ENCODE data around the gene BMP7.
"Not testable (repeated sequence)": the region's sequence is repeated elsewhere in the genome, so short reads cannot be mapped to it uniquely, and the experiment has no call there.

The BMP7 gene

DNA sequence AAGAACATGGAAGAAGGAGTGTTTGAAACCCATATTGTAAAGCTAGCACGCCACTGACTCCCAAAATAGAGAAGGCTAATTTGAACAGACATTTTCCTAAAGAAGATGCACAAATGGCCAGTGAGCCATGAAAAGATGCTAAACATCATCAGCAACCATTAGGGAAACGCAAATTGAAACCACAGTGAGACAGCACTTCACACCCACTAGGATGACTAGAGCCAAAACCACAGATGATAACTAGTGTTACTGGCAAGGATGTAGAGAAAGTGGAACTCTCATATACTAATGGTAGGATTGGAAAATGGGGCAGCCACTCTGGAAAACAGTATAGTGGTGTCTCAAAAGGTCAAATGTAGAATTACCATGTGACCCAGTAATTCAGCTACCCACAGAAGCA, 58.2 kb downstream of the BMP7 start:
- DNase-seq = no peak

DNA sequence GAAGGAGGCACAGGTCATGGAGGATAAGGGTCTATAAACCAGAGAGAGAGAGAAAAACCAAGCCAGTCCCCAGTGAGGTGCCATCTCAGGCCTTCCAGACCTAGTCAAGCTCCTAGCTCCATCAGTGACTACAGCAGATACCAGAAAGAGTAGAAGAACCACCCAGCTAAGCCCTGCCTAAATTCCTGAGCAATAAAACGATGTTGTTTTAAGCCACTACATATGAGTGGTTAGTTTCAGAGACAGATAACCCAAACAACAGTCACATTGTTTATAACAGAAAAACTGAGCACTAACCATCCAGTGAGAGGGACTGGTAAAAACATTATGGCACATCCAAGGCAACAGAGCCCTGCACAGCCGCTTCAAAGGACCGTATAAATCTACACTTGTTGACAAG, 59.2 kb downstream of the BMP7 start:
- DNase-seq = no peak

DNA sequence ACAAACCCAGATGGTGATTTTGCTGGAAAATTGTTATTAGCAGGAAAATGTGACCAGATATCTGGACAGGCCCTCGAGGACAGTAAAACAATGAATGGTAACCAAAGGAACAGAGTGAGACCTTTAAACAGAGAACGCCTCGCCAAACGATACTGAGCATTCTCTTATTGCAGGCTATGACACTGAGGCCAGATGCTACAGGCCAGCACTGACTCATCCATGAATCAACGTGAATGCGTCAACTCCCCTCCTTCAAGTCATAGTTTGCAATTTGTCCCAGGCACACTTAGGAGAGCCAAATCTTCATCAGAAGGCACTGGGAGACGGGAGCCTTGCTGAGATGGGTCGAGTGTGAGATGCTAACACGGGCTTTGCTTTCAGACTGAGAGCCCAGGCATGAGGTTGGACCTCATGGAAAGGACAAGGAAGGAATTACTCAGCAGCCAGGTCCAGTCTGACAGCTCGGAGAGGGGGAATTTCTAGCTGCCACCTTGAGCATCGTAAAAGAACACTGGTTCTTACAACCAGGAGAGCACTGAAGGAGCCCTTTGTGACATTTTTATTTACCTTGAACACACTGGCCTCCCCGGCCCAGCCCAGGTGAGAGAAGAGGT, 60.7 kb downstream of the BMP7 start:
- no peak for DNase-seq

DNA sequence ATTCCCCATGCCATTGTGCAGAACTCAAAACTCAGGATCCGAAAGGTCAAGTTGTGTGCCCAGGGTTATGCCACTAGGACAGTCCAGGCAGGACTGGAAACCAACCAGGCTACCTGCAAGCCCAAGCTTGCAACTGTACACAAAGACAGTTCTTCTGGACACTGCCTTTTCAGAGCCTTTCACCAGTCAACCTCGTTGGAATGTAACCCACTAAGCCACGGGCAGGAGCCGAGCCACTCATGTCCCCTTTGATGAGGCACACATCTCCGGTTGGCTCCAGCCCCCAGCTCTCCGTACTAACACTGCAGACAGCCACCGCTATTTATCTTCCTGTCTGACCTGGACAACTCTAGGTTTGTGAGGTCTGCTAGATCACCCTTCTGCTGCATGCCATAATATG, 62.5 kb downstream of the BMP7 start:
- no peak for DNase-seq

DNA sequence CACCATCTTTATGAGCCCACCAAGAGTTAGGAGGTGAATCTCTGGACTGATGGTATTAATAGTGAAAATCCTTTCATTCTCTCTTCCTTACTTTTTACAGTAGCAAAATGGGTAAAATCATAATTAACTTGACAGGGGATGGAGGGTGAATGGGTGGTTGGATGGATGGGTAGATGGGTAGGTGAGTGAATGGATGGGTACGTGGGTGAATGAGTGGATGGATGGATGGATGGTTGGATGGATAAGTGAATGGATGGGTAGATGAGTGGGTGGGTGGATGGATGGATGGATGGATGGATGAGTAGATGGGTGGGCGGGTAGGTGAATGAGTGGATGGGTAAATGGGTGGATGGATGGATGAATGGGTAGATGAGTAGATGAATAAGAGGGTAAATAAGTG, 63.2 kb downstream of the BMP7 start:
- DNase-seq = no peak

DNA sequence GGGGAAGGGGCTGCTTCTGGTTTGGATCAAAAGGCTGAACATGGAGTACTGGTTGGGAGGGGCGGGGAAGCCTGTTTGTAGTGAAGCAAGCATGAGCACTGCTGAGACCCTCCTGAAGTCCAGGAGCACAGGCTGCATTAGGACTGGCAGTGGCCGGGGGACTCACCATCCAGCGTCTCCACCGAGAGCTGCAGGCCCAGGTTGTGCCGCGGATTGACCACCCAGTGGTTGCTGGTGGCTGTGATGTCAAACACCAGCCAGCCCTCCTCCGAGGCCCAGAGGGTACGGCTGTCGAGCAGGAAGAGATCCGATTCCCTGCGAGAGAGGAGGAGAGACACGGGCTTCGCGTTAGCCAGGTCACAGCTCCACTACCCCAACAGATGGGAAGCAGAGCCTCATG, 64.1 kb downstream of the BMP7 start:
- DNase-seq = no peak

DNA sequence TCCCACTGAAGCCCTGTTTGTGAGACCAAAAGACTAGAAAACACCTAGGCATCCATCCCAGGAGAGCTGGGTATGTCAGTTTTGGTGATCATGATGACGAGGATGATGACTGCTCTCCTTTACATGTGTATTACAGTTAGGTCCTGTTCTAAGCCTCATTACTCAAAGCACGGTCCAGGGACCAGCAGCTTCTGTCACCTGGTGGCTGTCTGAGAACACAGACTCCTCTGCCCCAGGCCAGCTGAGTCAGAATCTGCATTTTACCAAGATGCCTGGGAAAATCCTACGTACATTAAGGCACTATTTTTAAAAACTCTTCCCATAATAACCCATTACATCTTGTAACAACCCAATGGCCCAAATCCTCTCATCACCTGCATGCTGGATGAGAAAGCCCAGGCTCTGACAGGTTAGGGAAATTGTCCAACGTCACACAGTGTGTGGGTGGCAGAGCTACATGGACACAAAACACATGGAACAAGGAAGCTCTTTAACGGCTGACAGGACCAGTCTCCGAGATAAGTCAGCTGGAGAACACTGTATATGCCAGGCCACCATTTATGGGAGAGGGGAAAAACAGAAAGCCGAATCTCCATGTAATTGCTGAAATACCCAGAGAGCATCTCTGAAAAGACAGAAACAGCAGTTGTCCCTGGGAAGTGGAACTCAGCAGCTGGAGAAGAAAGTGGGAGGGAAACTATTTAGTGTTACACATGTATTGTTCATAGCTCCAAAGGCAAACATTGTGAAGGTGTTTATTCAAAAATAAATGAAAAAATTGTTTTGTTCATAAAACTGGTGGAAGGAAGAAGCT, 65.4 kb downstream of the BMP7 start:
- no peak for DNase-seq

DNA sequence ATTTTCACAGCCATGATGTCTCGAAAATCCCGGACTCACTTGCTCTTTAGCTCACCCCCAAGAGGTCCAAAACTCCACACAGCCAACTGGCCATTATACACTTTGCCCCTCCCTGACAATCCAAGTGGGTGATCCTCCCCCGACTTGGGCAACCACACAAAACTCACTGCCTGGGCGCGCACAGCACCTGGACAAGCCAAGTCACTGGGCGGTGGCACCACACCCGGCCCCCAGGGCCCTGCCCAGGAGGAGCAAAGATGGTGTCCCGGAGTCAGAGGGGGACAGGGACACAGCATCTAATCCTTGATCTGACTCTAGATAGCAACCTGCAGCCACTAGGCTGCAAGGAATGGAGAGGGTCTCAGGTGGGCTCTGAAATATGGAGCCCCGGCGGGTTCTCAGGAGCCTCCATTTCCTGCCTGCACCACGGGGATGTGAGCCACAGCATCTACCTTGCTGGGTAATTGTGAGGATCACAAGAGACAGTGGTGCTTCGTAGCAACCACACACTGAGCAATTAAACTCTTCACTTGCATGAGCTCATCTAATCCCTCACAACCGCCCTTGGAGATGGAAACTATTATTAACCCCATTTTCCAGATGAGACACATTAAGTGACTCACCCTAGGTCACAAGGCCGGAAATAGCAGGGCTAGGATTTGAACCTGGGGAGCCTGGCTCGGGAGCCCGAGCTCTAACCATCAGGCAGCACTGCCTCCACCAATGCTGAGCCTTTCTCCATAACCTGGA, 66.6 kb downstream of the BMP7 start:
- no peak for DNase-seq

DNA sequence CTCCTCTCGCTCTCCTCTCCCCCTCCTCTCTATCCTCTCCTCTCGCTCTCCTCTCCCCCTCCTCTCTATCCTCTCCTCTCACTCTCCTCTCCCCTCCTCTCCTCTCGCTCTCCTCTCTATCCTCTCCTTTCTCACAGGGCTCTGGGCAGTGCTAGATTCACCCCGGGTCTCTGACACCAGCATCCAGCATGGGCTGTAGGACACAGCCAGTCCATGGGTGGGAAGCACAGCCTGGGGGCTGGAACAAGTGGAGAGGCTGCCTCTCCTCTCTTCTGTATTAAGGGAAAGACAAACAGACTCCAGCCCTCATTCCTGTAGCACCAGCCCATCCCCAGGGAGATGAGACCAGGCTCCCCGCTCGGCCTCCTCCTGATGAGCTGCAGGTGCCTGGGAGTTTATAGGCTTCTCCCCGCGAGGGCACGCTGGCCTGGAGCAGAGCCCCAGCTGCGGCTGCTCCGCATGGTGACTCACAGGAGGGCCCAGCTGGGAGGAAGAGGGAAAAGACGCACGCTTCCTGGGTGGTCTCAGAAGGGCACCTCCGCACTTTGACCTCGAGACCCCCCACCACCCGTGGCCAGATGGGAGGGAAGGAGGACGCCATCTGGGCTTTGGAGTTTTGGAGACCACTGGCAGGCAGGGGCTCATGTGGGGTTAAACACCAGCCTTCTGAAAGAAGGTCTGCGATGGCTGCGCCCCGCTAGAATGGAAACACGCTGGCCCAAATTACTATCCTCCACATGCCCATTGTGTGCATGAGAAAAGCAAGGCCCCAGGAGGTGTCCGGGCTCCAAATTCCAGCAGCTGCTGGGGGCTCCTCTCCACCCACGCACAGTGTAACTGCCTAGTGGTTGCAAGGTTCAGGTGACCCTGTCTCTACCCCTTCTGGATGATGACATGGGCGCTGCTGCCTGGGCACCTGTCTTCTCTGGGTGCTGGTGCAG, 68.0 kb downstream of the BMP7 start:
- DNase-seq = no peak

DNA sequence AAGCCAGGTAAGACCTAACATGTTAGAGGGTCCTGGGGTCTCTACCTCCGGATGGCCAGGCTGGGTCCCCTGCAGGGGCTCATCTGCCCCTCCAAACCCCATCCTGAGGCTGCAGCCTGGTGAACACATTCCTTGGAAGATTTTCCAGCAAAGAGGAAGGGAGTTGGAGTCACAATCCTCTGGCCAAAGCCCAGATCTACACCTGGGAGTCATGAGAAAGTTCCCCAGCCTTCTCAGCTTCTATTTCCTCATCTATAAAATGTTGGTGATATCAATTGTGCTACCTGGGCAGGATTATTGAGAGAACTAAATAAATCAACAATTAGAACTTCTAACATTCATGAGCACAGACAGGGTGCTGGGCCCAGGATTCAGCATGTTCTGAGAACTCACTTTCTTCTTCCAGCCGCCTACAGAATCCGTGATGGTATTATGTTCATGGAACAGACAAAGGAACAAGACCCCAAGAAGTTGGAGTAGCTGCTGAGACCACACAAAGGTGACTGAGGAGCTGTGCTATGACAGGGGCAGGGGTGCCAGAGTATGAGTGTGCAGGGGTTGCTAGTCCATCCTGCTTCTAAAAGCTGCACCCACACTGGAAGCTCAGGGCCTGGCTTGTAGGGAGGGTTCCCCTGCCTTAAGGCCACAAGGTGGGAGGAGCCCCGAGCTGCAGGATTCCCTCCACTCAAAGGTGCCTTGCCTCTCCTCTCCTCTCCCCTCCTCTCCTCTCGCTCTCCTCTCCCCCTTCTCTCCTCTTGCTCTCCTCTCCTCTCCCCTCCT, 68.9 kb downstream of the BMP7 start:
- DNase-seq = no peak

DNA sequence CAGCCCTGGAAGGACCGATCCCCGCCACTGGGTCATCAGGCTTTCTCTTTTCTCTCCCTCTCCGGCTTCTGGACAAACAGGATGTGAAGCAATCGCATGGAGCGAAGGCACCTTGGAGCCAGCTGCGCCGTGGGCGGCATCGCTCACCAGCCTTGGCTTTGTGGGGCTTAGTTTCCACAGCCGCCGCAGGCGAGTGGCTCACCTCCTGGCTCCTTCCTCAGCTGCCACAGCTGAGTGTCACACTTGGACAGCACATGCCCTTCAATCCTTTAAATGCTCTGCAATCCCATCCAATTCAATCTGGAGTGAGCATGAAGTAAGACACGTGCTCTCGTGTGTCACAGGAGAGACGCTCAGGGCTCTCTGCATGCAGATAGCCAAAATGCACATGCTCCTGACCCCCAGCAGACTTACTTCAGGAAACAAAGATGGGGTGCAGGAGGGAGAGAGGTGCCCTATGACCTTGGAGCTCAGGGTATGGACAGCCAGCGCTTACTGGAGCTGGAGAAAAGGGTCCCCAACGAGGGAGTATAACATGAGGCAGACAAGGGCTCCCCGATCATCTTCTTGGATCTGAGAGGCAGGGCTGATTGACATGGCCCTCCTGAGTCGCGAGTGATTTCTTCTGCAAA, 70.9 kb downstream of the BMP7 start:
- DNase-seq = no peak

DNA sequence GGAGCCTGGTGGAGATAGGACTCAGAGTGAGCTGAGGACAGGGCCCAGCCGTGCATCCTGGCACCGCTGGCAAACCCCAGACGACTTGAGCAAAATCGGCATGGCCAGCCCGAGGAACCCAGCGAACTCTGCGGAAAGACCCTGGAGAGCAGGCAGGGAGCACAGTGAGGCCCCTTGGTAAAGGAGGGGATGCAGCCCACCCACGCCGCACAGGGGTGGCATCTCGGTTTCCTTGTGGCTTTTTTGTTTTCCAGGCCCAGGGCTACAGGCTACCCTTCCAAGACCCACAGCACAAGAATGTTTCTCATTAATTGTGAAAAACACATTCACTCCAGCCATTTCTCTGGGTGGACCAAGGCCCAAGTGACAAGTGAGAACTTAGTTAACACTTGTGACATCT, 71.4 kb downstream of the BMP7 start:
- no peak for DNase-seq

DNA sequence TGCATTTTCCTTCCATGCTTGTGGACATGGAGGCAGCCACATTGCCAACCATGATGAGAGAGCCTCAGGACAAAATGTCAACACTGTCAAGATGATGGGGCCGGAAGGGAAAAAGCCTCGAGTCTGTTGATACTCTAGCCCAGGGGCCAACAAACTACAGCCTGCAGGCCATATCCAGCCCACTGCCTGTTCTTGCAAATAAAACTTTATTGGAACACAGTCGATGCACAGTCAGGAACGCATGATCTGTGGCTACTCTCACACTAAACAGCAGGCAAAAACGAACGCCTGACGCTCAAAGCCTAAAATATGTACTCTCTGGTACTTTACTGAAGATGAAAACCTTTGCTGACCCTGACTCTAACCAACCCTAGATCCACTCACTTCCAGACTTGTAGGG, 72.3 kb downstream of the BMP7 start:
- DNase-seq = no peak

DNA sequence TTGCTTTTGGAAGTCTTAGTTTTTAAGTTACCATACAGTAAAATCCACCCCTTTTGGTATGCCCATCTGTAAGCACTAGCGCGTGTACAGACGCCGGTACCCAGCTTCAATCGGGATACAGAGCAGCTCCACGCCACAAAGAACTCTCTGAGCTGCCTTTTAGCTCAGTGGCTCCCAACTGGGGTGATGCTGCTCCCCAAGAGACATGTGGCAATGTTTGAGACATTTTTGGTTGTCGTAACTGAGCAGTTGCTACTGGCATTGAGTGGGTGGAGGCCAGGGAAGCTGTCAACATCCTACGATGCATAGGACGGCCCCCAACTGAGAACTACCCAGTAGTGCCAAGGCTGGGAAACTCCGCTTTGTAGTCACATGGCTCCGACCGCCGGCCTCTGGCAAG, 73.3 kb downstream of the BMP7 start:
- DNase-seq = no peak

DNA sequence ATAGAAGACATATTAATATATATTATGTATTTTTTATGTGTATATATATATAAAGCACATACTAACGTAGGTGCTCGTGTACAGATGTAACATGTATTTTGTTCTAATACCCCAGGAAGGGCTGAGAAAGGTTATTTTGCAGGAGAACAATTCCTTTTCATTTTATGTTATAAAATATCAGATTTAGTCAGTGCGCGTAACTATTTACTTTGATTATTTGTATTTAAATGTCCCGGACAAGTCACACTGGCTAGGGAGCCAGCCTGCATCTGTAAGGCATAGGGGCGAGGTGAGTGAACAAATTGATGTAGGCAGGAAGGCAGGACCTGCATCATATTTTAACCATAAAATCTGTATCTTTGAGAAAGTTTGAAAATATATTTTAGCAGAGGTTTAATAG, 74.1 kb downstream of the BMP7 start:
- no peak for DNase-seq

DNA sequence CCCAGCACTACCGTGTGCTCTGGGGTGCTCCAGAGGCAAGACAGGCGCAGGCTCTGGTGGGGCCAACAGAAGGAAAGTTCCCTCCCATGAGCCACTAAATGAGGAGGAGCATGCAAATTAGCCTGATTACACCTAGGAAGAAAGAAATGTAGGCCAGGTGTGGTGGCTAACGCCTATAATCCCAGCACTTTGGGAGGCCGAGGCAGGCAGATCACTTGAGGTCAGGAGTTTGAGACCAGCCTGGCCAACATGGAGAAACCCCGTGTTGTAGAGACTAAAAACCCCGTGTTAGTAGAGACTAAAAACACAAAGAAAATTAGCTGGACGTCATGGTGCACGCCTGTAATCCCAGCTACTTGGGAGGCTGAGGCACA, 75.2 kb downstream of the BMP7 start:
- DNase-seq = not testable (repeated sequence)

DNA sequence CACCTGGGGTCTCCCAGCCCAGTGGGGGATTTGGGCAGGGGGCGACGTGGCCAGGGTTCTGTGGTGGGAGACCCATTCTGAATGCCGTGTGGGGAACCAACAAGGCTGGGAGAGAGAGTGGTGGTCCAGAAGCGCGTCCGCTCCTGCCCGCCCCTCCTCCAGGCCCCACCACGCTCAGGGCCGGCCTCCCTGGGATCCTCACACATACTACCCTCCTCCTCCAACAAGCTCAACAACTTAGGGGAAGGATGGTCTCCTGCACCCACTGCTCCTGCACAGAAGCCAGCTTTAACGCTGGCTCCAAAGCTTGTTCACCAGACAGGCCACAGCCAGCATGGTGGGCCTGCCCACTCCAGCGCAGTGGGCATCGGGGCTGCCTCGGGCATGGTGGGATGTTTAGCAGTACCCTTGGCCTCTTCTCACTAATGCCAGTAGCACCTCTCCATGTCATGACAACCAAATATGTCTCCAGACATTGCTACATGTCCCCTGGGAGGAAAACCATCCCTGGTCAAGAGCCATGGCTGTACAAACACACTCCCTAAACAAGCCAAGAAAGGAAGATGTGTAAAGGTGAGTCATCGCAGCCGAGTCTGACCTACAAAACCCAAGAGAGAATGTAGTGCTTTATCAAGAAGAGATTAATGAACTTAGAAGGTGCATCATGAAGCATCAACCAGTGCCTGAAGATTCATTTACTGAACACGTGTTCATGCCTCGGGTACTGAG, 75.7 kb downstream of the BMP7 start:
- no peak for DNase-seq

DNA sequence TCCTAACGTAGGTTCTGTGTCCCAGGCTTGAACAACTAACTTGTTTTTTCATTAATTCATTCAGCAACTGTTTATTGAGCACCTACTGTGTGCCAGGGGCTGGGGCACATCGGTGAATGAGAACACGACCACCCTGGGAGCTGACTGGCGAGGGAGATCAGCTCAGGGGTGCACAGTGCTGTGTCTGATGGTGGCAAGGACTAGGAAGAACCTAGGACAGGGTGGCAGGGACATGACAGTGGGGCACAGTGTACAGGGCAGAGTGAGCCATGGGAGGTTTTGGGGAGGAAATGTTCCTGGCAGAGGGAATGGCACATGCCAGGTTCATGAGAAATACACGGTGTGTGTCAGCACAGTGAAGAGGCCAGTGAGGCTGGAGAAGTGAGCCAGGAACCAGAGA, 76.7 kb downstream of the BMP7 start:
- no peak for DNase-seq

DNA sequence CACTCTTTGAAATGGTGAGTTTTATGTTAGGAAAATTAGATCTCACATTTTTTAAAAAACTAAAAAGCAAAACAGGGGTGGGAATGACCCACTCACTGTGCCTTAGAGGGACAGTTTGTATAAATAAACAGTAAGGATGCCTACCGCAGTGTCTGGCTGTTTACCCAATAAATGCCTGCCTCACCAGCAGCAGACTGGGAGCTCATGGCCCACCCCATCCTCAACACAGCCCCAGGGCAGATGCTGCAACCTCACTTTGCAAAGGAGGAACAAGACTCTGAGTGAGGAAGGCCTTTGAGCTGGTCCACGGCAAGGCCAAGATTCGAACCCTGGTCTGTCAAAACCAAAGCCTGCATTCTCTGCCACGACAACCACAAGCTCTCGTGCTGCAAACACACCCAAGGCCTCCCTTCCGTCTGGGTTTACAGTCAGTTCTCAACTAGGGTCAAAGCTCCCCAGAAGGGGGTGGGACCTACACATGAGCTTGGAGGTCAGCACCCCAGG, 77.8 kb downstream of the BMP7 start:
- no peak for DNase-seq

DNA sequence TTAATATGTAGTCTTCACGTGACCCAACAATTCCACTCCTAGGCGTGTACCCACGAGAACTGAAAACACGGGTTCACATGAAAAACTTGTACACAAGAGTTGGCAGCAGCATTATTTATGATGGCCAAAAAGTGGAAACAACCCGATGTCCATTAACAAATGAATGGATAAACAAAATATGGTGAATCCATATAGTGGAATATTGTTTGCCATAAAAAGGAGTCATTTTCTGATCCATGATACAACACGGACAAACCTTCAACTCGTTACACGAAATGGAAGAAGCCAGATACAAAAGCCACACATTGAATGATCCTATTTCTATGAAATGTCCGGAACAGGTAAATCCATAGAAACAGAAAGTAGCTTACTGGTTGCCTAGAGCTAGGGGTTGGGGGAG, 78.4 kb downstream of the BMP7 start:
- DNase-seq = no peak

All from activated CD4-positive, alpha-beta T cell treated with anti-CD3 and anti-CD28 coated beads for 48 hours (primary cell).